Inflammatory macrophage treated with lipopolysaccharide for 4 hours (primary cell): ENCODE measurements around the gene TMEM82.

Experiments used
- DNase-seq: peaks from one replicate; pipeline ENCODE4 v3.0.0-alpha.2; 2020

The TMEM82 gene

DNA sequence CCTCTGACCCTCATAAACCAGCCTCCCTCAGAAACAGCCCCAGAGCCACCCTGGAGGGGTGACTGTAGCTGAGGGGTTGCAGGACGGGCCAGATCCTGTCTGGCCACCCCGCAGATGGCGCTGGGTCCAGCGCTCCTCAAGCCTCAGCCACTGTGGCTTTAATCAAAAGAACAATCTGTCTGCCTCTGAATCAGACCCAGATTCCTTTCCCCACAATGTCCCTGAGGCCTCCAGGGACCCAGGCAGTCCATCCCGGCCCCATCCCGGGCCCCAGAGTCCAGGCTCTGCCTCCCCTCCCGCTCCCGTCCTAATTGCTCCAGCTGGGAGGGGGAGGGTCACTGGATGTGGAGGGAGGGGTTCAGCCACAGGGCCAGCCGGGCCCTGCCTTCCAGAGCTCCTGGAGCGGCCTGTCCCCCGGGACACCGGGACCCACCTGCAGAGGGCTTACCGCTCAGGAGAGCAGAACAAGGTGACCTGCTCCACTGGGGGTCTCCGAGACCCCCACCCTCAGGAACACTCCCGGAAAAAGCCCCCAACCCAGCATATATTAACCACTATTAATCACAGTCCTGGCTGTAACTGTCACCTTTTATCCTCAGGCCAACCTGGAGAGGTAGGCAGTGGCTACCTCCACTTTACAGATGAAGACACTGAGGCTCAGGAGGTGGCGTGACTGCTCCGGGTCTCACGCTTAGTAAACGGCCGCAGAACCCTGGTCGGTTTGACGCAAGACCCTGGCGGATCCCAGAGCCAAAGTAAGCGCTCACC, 15.5 kb downstream of the TMEM82 start:
- DNase-seq: no peak

DNA sequence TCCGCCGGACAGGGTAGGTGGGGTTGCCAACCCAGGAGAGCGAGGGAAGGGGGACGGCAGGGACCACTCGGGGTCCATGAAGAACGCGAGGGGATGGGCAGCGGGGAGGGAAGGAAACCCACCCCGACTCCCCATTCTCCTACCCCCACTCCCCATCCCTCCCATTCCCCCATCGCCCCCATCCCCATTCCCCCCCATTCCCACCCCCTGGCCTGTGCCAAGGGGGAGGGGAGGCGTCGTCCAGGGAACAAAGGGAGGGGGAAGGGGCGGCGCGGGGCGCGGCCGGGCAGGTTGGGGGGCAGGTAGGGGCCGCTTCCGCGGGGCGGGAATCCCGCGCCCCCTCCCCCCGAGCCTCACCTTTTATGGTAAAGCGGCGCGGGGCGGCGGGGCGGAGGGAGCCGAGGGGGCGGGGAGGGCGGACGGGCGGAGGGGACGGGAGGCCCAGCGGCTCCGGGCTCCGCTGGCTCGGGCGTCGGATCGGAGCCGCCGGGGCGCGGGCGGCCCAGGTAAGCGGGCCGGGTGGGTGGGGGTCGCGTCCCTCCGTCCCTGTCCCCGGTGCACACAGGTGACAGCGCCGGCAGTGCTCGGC, 16.1 kb downstream of the TMEM82 start, which contains the start of gene FBLIM1:
FBLIM1 (plus strand) TSS at position 453 of the 589 bp plus-strand sequence. CDS start 6,189 bp downstream, outside the sequence.
- no peak for DNase-seq

DNA sequence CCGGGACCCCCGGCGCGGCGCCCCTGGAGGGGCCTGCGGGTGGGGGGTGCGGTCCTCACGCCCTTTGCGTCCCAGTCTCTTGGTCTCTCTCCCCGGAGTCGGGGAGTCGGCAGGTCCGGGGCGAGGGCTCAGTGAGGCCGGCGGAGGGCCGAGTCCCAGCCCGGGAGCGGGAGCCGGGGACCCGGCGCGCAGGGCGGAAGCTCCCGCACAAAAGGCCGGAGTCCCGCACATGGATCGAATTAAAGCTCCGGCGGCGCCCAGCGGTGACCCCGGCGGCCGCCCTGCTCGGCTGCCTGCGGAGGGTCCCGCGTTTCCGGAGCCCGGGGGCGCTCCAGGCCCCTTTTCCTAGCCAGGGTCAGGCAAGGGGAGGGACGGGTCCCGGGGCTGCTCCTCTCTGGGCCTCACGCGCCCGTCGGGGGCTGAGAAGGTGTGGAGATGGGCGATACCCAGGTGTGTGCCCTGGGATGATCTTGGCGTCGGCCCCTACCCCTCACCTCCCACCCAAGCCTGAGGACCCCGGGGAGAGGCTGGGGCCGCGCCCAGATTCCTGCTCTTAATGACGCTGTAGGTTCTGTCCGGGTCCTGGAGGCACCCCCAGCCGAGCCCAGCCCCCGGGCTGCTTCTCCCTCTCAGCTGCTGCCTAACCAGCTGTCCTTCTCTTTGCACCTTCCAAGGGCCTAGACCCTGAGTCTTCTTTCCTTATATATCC, 16.8 kb downstream of the TMEM82 start:
- DNase-seq: no peak

DNA sequence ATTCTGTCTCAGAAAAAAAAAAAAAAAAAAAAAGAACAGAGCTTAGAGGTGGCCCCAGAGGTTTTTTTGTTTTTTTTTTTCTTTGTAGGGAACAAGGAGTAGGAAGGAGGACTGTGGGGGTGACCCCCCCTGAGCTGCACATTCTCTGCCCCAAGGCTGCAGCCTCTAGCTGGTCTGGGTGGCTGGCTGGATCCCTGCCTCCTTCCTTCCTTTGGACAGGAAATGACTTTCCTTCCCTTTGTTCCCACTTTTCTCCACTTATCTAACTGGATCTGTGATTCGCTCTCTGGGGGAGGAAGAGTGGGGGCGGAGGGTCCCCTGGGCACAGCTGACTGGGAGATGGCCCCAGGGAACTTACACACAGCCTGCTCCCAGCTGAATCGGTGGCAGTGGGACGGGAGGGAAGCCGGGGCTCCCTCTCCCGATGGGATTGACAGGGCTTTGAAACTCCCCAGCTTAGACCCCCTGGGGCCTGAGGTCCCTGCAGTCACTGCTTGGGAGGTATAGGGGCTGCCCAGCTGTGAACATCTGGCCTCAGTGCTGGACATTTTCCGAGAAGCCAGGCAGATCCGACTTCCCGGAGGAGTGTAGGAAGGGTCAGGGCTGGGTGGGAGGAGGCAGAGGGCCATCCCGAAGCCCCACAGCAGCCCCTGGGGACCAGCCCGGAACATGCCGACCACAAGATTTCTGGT, 18.4 kb downstream of the TMEM82 start:
- DNase-seq: no peak

DNA sequence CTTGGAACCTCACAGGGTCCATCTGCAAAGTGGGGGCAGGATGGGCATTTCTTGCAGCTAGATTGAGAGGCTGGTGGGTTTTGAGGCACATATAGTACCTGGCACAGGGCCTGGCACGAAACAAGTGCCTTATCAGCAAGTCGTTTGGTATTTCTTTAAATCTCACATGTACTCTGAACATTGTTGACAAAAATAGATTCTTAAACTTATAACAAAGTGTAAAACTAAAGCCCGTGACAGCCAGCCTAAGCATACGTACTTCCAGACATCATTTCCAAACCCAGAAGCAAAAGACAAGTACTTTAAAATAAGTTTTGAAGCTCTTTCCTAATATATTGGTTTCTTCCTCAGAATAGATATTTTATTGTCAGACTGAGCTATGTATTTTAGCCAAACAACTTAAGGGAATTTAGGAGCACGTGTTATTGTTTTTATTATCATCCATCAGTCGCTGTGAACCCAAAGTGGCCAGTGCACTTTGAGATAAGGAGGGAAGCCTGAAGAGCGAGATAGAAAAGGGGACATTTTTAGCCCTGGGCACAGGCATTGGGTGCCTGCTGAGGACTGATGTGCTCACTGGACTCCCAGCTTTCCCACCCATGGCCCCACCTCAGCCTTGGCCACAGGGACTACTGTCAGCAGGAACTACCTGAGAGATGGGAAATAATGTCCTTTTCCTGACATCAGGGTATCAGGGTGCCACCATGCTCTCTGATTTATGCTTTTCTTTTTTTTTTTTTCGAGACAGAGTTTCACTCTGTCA, 19.2 kb downstream of the TMEM82 start:
- no peak for DNase-seq

DNA sequence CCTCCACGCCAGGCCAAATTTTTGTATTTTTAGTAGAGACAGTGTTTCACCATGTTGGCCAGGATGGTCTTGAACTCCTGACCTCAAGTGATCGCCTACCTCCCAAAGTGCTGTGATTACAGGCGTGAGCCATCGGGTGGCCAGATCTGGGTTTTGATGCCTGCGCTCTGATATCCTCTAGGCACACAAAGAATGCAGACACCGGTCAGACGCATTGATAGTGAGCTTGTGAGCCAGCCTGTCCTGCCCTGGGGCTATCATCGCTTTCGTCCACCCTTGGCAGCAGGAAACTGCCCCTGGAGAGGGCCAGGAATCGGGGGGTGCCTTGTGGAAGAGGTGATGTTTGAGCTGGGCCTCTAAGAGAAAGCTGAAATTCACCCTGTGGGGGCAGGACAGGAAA, 20.2 kb downstream of the TMEM82 start:
- no peak for DNase-seq

DNA sequence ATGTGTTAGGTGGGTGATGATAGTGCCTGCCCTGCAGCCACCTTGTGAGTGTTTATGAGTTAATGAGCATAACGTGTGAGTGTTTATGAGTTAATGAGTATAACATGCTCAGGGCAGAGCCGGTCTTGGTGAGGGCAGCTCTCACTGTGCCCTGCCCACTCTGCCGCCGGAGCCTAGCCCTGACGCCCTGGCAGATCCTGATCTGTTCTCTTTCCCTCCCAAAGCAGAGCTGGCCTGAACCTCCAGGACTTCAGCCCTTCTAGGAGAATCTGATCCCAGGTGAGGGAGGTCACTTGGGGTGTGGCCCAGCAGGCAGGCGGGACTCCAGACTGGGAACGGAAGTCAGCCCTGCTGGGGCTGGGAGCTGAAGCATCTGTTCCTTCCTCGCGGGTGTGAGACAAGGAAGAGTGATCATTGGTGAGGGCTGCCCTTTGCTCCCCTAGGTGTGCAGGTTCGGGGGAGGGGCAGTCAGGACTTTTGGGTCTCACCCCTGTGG, 22.0 kb downstream of the TMEM82 start:
- no peak for DNase-seq

DNA sequence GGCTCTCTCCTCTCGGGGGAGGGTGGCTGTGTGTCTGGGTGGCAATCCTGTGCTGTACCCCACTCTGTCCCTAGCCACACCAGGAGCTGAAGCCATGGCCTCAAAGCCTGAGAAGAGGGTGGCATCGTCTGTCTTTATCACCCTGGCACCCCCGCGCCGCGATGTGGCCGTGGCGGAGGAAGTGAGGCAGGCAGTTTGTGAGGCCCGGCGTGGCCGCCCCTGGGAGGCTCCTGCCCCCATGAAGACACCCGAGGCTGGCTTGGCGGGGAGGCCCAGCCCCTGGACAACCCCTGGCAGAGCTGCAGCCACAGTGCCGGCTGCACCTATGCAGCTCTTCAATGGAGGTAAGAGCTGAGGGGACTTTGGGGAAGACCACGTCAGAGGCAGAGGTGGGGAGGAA, 22.6 kb downstream of the TMEM82 start:
- DNase-seq: no peak

DNA sequence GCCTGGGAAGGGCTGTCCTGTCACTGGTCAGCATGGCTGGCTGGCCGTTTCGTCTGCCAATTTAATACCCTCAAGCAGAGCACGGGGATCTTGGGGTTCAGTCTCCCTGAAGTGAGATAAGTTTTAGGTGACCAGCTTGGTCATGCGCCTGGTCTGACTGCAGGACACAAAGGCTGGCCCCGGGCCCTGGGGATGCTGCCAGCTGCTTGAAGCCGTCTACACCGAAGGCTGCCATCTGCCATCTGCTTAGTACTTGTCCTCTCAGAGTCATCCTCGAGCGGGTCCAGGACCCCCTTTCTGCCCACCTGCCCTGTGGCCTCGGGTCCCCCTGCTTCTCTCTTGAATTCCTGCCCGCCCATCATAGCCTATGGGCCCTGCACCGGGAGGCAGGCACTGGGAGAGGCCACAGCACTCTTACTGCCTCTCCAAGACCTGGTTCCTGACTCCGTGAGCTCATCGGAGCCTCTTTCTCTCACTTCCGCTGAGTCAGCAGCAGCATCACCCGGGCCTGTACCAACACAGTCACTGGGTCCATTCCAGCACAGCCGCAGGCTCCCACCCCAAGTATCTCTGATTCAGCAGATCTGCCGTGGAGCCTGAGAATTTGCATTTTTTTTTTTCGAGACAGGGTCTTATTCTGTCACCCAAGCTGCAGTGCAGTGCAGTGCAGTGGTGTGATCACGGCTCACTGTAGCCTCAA, 23.3 kb downstream of the TMEM82 start:
- DNase-seq: no peak

DNA sequence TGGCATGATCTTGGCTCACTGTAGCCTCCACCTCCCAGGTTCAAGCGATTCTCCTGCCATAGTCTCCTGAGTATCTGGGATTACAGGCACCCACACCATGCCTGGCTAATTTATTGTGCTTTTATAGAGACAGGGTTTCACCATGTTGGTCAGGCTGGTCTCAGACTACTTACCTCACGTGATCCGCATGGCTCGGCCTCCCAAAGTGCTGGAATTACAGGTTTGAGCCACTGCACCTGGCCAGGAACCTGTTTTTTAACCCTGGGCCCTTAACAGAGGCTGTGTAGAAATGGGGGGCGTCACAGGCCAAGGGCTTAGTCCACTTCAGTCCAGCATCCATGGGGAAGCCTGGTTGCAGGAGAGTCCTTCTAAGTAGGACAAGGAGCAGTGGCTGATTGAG, 25.6 kb downstream of the TMEM82 start:
- no peak for DNase-seq

DNA sequence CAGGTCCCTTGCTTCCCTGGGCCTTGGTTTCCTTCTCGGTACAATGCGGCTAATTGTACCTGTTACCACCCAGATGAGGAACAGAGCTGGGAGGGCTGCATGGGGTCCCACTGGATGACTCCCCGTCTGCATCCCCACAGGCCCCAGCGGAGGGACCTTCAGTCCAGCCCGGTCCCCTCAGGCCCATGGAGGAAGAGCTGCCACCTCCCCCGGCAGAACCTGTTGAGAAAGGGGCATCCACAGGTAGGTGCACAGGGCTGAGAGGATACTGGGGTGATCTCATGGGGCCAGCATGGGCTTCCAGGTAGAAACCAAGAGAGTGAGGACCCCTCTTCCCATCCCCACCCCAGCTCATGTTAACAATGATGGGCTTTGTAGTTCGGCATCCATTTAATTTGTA, 26.1 kb downstream of the TMEM82 start:
- no peak for DNase-seq

DNA sequence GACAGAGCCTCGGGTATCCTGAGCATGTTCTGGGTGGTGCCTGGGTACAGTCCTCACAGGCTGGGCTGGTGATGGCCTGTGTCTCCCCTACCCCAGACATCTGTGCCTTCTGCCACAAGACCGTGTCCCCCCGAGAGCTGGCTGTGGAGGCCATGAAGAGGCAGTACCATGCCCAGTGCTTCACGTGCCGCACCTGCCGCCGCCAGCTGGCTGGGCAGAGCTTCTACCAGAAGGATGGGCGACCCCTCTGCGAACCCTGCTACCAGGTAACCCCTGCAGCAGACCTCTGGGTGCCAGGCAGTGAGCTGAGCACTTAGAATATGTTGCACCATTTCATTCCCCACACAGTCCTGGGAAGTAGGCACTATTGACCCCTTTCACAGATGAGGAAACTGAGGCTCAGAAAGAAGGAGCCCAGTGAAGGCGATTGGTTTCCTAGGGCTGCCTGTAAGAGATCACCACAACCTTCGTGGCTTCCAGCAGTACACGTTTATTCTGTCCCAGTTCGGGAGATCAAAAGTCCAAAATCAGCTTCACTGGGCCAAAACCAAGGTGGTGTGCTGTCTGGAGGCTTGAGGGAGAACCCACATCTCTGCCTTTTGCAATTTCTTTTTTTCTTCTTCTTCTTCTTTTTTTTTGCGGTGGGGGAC, 28.1 kb downstream of the TMEM82 start:
- no peak for DNase-seq

DNA sequence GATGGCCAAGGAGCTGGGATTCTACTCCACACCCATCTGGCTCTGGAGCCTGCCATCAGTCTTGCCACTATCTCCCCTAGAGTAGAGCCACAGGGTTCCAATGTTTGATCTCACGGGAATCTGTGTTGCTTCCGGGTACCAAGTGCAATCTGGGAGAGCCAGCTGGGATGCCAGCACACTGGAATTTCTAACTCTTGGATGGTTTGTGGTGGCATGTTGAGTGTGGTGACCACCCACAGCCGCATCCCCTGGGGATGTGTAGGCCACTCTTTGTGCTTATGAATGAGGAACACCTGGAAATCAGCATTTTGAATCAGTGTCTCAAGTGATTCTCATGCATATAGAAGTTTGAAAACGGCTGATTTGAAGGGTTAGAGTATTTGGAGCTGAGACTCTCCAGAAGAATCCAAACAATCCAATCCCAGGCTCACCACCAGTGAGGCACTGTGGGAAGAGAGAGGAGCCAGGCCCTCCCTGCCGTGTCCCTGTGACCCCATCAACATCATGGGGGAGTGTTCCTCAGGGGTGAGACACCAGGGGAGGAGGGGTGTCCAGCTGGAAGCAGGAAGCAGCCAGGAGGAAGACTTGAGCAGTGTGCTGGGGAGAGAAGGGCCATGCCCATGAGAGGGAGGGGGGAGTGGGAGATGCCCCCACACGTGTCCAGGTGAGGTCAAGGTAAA, 29.7 kb downstream of the TMEM82 start:
- no peak for DNase-seq

DNA sequence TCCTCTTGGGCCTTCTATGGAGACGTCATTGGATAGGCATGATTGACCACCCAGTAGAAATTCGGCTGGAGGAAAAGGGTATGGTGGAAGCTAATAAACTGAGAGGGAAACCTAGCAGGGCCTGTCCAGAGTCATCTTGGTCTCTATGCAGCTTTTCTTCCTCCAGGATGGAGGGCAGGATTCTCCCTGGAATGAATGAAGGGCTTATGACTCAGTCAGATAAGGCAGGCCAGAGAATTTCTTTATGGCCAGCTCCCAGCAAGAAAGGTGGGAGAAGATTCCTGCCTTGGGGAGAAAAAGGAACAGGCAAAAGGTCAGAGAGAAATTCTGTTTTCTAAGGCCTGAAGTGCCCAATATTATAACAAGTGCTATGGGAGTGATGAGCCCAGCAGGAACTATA, 33.4 kb downstream of the TMEM82 start:
- no peak for DNase-seq

DNA sequence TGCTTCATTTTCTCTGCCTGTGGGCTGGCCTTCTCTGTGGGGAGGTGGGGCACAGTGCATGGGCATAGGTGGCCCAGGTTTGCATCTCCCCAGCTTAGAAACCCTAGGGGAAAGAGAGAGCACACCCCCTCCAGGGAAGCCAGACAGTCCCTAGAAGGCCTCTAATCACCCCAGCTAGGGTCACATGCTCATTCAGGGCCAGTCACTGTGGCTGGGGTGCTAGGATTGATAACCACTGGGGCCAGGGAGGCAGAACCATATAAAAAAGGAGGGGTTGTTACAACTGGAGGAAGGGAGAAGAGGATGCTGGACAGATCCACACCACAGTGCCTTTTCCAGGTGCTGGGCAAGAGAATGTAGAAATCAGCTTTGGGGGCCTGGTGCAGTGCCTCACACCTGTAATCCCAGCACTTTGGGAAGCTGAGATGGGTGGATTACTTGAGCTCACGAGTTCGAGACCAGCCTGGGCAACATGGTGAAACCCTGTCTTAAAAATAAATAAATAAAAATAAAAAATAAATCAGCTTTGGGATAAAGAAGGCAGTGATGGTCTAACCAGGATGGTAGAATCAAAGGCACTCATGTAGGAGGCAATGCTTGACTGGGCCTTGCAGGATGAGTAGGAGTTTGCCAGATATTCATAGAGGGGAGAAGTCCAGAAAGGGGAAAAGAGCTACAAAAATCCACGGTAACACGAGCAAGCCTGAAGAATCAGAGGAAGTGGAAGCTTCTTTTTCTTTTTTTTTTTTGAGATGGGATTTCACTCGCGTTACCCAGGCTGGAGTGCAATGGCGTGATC, 35.8 kb downstream of the TMEM82 start:
- no peak for DNase-seq

DNA sequence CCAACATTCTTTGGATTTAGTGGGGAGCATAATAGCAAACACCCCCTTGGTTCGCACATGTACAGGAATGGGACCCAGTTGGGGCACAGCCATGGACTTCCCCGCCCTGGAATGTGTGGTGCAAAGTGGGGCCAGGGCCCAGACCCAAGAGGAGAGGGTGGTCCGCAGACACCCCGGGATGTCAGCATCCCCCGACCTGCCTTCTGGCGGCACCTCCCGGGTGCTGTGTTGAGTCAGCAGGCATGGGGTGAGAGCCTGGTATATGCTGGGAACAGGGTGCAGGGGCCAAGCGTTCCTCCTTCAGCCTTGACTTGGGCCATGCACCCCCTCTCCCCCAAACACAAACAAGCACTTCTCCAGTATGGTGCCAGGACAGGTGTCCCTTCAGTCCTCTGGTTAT, 43.4 kb downstream of the TMEM82 start:
- DNase-seq: no peak

DNA sequence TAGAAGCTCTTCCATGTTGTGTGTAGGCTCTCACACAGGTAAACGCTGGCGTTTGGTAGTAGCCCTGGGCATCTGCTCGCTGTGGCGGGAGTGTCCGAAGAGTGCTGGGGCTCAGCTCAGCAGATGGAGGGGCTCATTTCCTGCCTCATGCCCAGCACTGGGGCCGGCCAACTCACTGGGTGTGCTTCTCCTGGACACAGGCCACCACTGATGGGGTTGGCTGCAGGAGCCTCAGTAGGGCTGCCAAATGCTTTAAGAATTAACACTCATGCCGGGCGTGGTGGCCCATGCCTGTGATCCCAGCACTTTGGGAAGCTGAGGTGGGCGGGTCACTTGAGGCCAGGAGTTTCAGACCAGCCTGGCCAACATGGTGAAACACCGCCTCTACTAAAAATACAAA, 44.3 kb downstream of the TMEM82 start:
- DNase-seq: no peak

DNA sequence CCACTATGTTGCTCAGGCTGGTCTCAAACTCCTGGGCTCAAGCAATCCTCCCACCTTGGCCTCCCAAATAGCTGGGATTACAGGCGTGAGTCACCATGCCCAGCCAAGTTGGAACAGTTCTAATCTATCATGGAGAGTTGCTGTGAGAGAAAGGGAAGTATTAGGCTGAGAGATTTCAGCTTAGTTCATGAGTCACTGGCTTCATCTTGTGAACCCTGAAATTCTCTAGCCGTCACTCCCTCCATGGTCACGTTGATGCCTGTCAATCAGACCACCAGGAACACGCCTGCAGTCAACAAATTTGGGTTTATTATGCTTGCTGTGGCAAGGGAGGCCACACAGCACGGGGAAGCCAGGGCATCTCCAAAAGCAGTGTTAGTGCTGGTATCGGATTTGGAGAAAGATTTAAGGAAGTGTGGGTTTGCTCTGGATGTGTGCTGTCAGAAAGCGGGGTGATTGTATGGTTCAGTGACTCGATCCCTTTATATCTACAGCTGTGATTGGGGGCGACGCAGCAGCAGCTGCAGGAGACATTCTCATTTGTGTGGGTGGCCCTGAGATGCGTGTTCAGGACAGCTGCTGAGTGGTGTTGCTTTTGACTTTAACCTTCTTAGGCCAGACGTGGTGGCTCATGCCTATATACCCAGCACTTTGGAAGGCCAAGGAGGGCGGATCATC, 46.5 kb downstream of the TMEM82 start:
- DNase-seq: peak; percentile 90

DNA sequence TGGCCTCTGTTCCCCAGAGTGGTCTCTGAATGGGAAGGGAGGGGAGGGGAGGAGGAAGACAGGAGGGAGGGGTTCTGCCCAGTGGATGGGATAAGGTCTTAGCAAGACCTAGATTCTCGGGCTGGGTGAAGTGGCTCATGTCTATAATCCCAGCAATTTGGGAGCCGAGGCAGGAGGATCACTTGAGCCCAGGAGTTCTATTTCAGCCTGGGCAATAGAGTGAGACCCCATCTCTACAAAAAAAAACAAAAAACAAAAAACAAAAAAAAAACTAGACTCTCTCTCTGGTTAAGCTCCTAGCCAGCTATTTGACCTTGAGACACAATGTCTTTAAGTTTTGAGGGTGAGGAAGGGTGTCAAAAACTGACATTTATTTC, 53.8 kb downstream of the TMEM82 start:
- DNase-seq: no peak
